IMR-90 (cell line): ENCODE results near the gene ANKRD65. TPM values are rescaled to one million over a fixed set of nuclear protein-coding genes. Genes with fewer than 3 reads are reported as not detected.
A peak's percentile ranks its signal among the peaks of the same experiment; 100 is the strongest.

Experiments
- ATAC-seq: fragments of 200-7000 bp; cut with Tn5 transposase; 2 replicates; pipeline ENCODE4 v1.9.1; 2020; ENCODE audit warnings: low read depth, mild to moderate bottlenecking, moderate library complexity
- BruUV-seq: library from RNA; stranded (reverse); fragments of 400-500 nt; replicated peaks from 2 replicates; lab custom pipeline; 2021; lab: Mats Ljungman, UMichigan
- CTCF ChIA-PET: fragments of 300-600 bp; formaldehyde crosslinking; extraction: SDS; loops from one replicate; lab custom pipeline; 2021; ENCODE audit warnings: antibody characterized with exemption; lab: Yijun Ruan, JAX
- POLR2A ChIA-PET: fragments of 300-600 bp; sonication (Branson Sonifier 250); formaldehyde crosslinking; loops from one replicate; lab custom pipeline; 2022; ENCODE audit warnings: antibody characterized with exemption; ENCODE audit not compliant: unreplicated experiment; lab: Charles Lee
- DNase-seq: peaks from one replicate; pipeline ENCODE4 v3.0.0; 2013
- H2AFZ ChIP-seq: replicated peaks from 2 replicates; pipeline ENCODE3; 2013; ENCODE audit warnings: low read length, mild to moderate bottlenecking; ENCODE audit not compliant: poor library complexity
- H2AK5ac ChIP-seq: 2 replicates; pipeline ENCODE4 v1.6.1; 2013; ENCODE audit warnings: low read depth, low read length, inconsistent platforms
- H2AK9ac ChIP-seq: replicated peaks from 2 replicates; pipeline ENCODE3; 2013; ENCODE audit warnings: mild to moderate bottlenecking, low read depth, low read length, moderate library complexity; ENCODE audit not compliant: poor library complexity
- H2BK120ac ChIP-seq: 2 replicates; pipeline ENCODE4 v1.6.1; 2013; ENCODE audit warnings: low read depth, low read length, inconsistent platforms
- H2BK15ac ChIP-seq: 3 replicates; pipeline ENCODE4 v1.6.1; 2013; ENCODE audit warnings: low read depth, low read length, inconsistent platforms
- H2BK20ac ChIP-seq: 2 replicates; pipeline ENCODE4 v1.6.1; 2013; ENCODE audit warnings: low read depth, mild to moderate bottlenecking, inconsistent platforms, low read length, moderate library complexity
- H2BK5ac ChIP-seq: 2 replicates; pipeline ENCODE4 v1.6.1; 2013; ENCODE audit warnings: mild to moderate bottlenecking, low read depth, low read length, inconsistent platforms; ENCODE audit not compliant: poor library complexity, severe bottlenecking
- H3K14ac ChIP-seq: replicated peaks from 2 replicates; pipeline ENCODE4 v1.6.1; 2013; ENCODE audit warnings: low read depth, low read length, inconsistent platforms
- H3K18ac ChIP-seq: 2 replicates; pipeline ENCODE4 v1.6.1; 2013; ENCODE audit warnings: low read depth, low read length, control low read depth
- H3K23ac ChIP-seq: 2 replicates; pipeline ENCODE4 v1.6.1; 2013; ENCODE audit warnings: low read depth, low read length, inconsistent platforms
- H3K27ac ChIP-seq: 2 replicates; pipeline ENCODE4 v1.5.1; 2013; ENCODE audit warnings: mild to moderate bottlenecking, control low read depth, low read length; ENCODE audit not compliant: insufficient read depth
- H3K27me3 ChIP-seq: 2 replicates; pipeline ENCODE4 v1.6.1; 2013; ENCODE audit warnings: low read length; ENCODE audit not compliant: control insufficient read depth, insufficient read depth
- H3K36me3 ChIP-seq: 2 replicates; pipeline ENCODE4 v1.6.1; 2013; ENCODE audit warnings: low read length, mixed read lengths; ENCODE audit not compliant: control insufficient read depth, insufficient read depth
- H3K4ac ChIP-seq: 2 replicates; pipeline ENCODE4 v1.6.1; 2013; ENCODE audit warnings: low read depth, low read length, inconsistent platforms
- H3K4me1 ChIP-seq: 2 replicates; pipeline ENCODE4 v1.6.1; 2013; ENCODE audit warnings: low read length, mixed read lengths; ENCODE audit not compliant: control insufficient read depth, insufficient read depth
- H3K4me2 ChIP-seq: 2 replicates; pipeline ENCODE4 v1.6.1; 2013; ENCODE audit warnings: low read depth, mild to moderate bottlenecking, control low read depth, low read length, moderate library complexity
- H3K4me3 ChIP-seq: 2 replicates; pipeline ENCODE4 v1.5.1; 2013; ENCODE audit warnings: low read depth, mild to moderate bottlenecking, control low read depth, low read length, moderate library complexity; ENCODE audit not compliant: insufficient read depth
- H3K56ac ChIP-seq: 2 replicates; pipeline ENCODE4 v1.6.1; 2013; ENCODE audit warnings: low read length, inconsistent platforms; ENCODE audit not compliant: insufficient read depth; ENCODE audit errors: extremely low read depth
- H3K79me1 ChIP-seq, 2 experiments: 2 replicates each; pipeline ENCODE4 v1.6.1; 2013; ENCODE audit warnings: low read length in 2 of 2, inconsistent platforms in 1 of 2, low read depth in 1 of 2
- H3K9ac ChIP-seq: 2 replicates; pipeline ENCODE4 v1.6.1; 2013; ENCODE audit warnings: low read depth, low read length, control low read depth
- H3K9me1 ChIP-seq: 2 replicates; pipeline ENCODE4 v1.6.1; 2013; ENCODE audit warnings: low read length, inconsistent platforms; ENCODE audit not compliant: insufficient read depth
- H3K9me3 ChIP-seq: 2 replicates; pipeline ENCODE4 v1.6.1; 2013; ENCODE audit warnings: low read length; ENCODE audit not compliant: control insufficient read depth, insufficient read depth
- H4K20me1 ChIP-seq: 2 replicates; pipeline ENCODE4 v1.6.1; 2013; ENCODE audit warnings: low read length, inconsistent platforms; ENCODE audit not compliant: insufficient read depth
- H4K5ac ChIP-seq: 2 replicates; pipeline ENCODE4 v1.6.1; 2013; ENCODE audit warnings: mild to moderate bottlenecking, low read depth, low read length, control low read depth
- H4K8ac ChIP-seq, 2 experiments: 2 replicates each; pipeline ENCODE4 v1.6.1; 2013; ENCODE audit warnings: low read depth in 2 of 2, low read length in 2 of 2, control low read depth in 1 of 2, inconsistent platforms in 1 of 2
- H4K91ac ChIP-seq: 2 replicates; pipeline ENCODE4 v1.6.1; 2013; ENCODE audit warnings: low read depth, low read length, inconsistent platforms; ENCODE audit not compliant: insufficient read depth
- CEBPB ChIP-seq: IDR thresholded peaks from 2 replicates; pipeline ENCODE4 v1.6.1; 2012; ENCODE audit warnings: low read depth, low read length, improper control_type of control experiment
- CTCF ChIP-seq: conservative IDR thresholded peaks from 2 replicates; pipeline ENCODE4 v1.5.1; 2012; ENCODE audit warnings: mild to moderate bottlenecking, low read depth, low read length, improper control_type of control experiment
- ELK1 ChIP-seq: fragments of 150-350 bp; IDR thresholded peaks from 2 replicates; pipeline ENCODE4 v1.6.1; 2016; ENCODE audit warnings: low read depth, mild to moderate bottlenecking, low read length, moderate library complexity, borderline replicate concordance
- MAZ ChIP-seq: IDR thresholded peaks from 2 replicates; pipeline ENCODE4 v1.6.1; 2012; ENCODE audit warnings: low read depth, mild to moderate bottlenecking, low read length, improper control_type of control experiment, moderate library complexity, borderline replicate concordance
- POLR2A ChIP-seq: IDR thresholded peaks from 2 replicates; pipeline ENCODE4 v1.6.1; 2012; ENCODE audit warnings: mild to moderate bottlenecking, low read depth, low read length
- RFX5 ChIP-seq: IDR thresholded peaks from 2 replicates; pipeline ENCODE4 v1.8.0; 2012; ENCODE audit warnings: low read depth, mild to moderate bottlenecking, low read length, moderate library complexity
- USF2 ChIP-seq: fragments of 150-350 bp; IDR thresholded peaks from 2 replicates; pipeline ENCODE4 v1.6.1; 2017; ENCODE audit warnings: mild to moderate bottlenecking, antibody characterized with exemption, low read length, low read depth
- WGBS, 2 experiments: methylation state at CpG; one replicate each; pipeline versions ENCODE4 v1.1.5 to v1.1.7; 2013; ENCODE audit warnings: missing lambda C conversion rate in 2 of 2; ENCODE audit not compliant: insufficient read length in 1 of 2; ENCODE audit errors: extremely low coverage in 2 of 2; 5-methylcytosine and 5-hydroxymethylcytosine counted together
- dilution Hi-C: fragments of 300-500 bp; cut with HindIII; formaldehyde crosslinking; loops from one replicate; pipeline ENCODE4 v1.14.3; 2018; ENCODE audit warnings: low sequenced_read_pairs; ENCODE audit not compliant: unreplicated experiment
- in situ Hi-C: fragments of 300-500 bp; cut with MboI; formaldehyde crosslinking; loops from 3 replicates; pipeline ENCODE4 v1.14.3; 2019; ENCODE audit warnings: low sequenced_read_pairs, inconsistent platforms, mixed read lengths
- intact Hi-C: fragments of 100-400 bp; cut with micrococcal nuclease; formaldehyde crosslinking; loops from 2 replicates; pipeline ENCODE4 v1.10.0; 2022
- polyA plus RNA-seq, 3 experiments: library from polyadenylated mRNA; depleted of rRNA; stranded (reverse); fragments of >200 nt; gene quantifications; 2 replicates each; pipeline ENCODE4 v1.2.3, GENCODE V29; 2012; ENCODE audit warnings: low replicate concordance in 1 of 3
- total RNA-seq: library from RNA; depleted of rRNA; stranded (reverse); fragments of >200 nt; gene quantifications from 2 replicates; pipeline ENCODE4 v1.2.3, GENCODE V29; 2012

The ANKRD65 gene
- total and polyA plus RNA-seq, 2 of the 4 experiments (the other 2 are of a cell fraction) = 0.09 TPM; not detected in 1

- H3K27me3 ChIP-seq = no peaks in the 10 kb centered on the region; the same call in 1 of the 2 replicates
- intact Hi-C loops (no loop called here), in situ Hi-C loops (no loop called here), dilution Hi-C loops (no loop called here)
- no peak overlapping the region for H3K4me3 ChIP-seq
- no peak overlapping the region for H3K18ac ChIP-seq
- peak overlapping the region; percentile 82 for H2AFZ ChIP-seq
- CTCF ChIA-PET = interaction anchor here (0.6 kb wide), 1 partner anchor 133 kb away, joined by 5 read pairs; no protein-coding TSS in a partner anchor
- 16% methylated on average over 8 of the region's 12 CpGs; no CpG with 5 or more reads in 1 of the 2 experiments for WGBS, 2 experiments
- TF ChIP-seq RFX5 (no peak), MAZ (no peak), CTCF (no peak), ELK1 (no peak), USF2 (no peak), POLR2A (no peak), CEBPB (no peak)
- no peak for ATAC-seq
- no peak overlapping the region for H3K56ac ChIP-seq
- H3K79me1 ChIP-seq = 0 out of 4 replicates have a peak, but pooled peaks cover 0 to 3% of the 10 kb centered on the region in 2 experiments
- no peaks in the 10 kb centered on the region for H4K20me1 ChIP-seq
- 0 out of 2 replicates have a peak overlapping the region, but pooled peaks have one; percentile 8 for H2AK5ac ChIP-seq
- H3K14ac ChIP-seq = 0 out of 2 replicates have a peak overlapping the region, but pooled peaks have one; percentile 11
- H2AK9ac ChIP-seq = peak overlapping the region; percentile 65
- POLR2A ChIA-PET = no interaction called here
- H3K36me3 ChIP-seq = no peaks in the 10 kb centered on the region
- no peak overlapping the region for H3K4ac ChIP-seq
- DNase-seq = peak; percentile 39
- H3K4me2 ChIP-seq = no peak overlapping the region
- H4K91ac ChIP-seq = no peak overlapping the region
- no peak overlapping the region for H2BK15ac ChIP-seq
- peaks cover 25% of the 10 kb centered on the region for H3K4me1 ChIP-seq
- no peak overlapping the region for H2BK120ac ChIP-seq
- BruUV-seq = no TSS peak
- no peak overlapping the region for H4K5ac ChIP-seq
- 0 out of 2 replicates have a peak, but pooled peaks cover 7% of the 10 kb centered on the region for H3K9me1 ChIP-seq
- H3K23ac ChIP-seq = no peak overlapping the region
- no peak overlapping the region; the same call in 1 of the 2 replicates for H3K27ac ChIP-seq
- no peaks in the 10 kb centered on the region for H3K9me3 ChIP-seq
- H3K9ac ChIP-seq = no peak overlapping the region
- H2BK20ac ChIP-seq = no peak overlapping the region
- peak overlapping the region in 1 of 2 experiments; percentile 76; a peak in 1 of 4 replicates for H4K8ac ChIP-seq
- H2BK5ac ChIP-seq = no peak overlapping the region
These were observed 12.7 kb upstream of the ANKRD65 start for GRCh38 chr1:1433804-1434130.
